IPS DF 6.9 (cell line): Measurements from ENCODE around the gene SLC25A46.
A peak's percentile ranks its signal among the peaks of the same experiment; 100 is the strongest.
"Not testable (repeated sequence)": the region's sequence is repeated elsewhere in the genome, so short reads cannot be mapped to it uniquely, and the experiment has no call there.

ENCODE experiments used
- DNase-seq: peaks from one replicate; pipeline ENCODE4 v3.0.0-alpha.2; 2013; ENCODE audit warnings: low read depth, low spot score
- H3K27ac ChIP-seq: one replicate; pipeline ENCODE4 v1.5.1; 2013; ENCODE audit warnings: low read length, control low read depth
- H3K27me3 ChIP-seq: 2 replicates; pipeline ENCODE4 v1.6.1; 2013; ENCODE audit warnings: mild to moderate bottlenecking, low read length; ENCODE audit not compliant: control insufficient read depth, insufficient read depth
- H3K36me3 ChIP-seq: 2 replicates; pipeline ENCODE4 v1.6.1; 2013; ENCODE audit warnings: low read length; ENCODE audit not compliant: control insufficient read depth, insufficient read depth
- H3K4me1 ChIP-seq: 2 replicates; pipeline ENCODE4 v1.6.1; 2013; ENCODE audit warnings: low read length; ENCODE audit not compliant: control insufficient read depth, insufficient read depth
- H3K4me3 ChIP-seq: 2 replicates; pipeline ENCODE4 v1.5.1; 2013; ENCODE audit warnings: mild to moderate bottlenecking, low read length
- H3K9me3 ChIP-seq: 2 replicates; pipeline ENCODE4 v1.6.1; 2013; ENCODE audit warnings: low read length, inconsistent platforms; ENCODE audit not compliant: control insufficient read depth, insufficient read depth
- WGBS: extraction: QIAGEN DNeasy Blood & Tissue Kit; methylation state at CpG from one replicate; pipeline ENCODE4 v1.1.7; 2013; ENCODE audit warnings: mixed read lengths, missing lambda C conversion rate; ENCODE audit not compliant: insufficient read length, insufficient coverage; 5-methylcytosine and 5-hydroxymethylcytosine counted together

The SLC25A46 gene

DNA sequence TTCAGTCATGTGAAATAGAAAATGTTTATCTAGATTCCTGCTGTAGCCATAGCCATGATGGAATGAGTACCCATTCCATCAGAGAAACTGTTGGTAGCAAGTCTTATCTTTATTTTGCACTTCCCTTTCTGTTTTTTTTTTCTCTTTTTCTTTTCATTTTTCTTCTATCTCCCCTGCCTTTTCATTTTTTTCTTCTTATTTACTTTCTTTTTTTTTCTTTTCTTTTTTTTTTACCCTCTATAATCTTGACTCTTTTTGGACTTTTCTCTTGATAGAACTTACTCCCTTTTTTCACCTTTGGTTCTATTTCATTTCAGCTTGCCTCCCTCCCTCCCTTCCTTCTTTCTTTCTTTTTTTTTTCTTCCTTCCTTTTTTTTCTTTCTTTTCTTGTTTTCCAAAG is 15.4 kb downstream of the SLC25A46 start:
- Histone ChIP-seq H3K27me3 (no peaks in the 10 kb centered on the region), H3K27ac (no peak overlapping the region), H3K4me1 (no peaks in the 10 kb centered on the region), H3K9me3 (no peaks in the 10 kb centered on the region), H3K36me3 (no peaks in the 10 kb centered on the region), H3K4me3 (no peak overlapping the region)
- DNase-seq = no peak

- Histone ChIP-seq H3K4me3 (no peak overlapping the region), H3K27ac (no peak overlapping the region), H3K36me3 (peaks cover 4% of the 10 kb centered on the region; the same call in 1 of the 2 replicates), H3K9me3 (no peaks in the 10 kb centered on the region), H3K4me1 (no peaks in the 10 kb centered on the region), H3K27me3 (no peaks in the 10 kb centered on the region)
- WGBS = no CpG with 5 or more reads among the region's 4 CpGs
- peak; percentile 11 for DNase-seq
Observed at GRCh38 chr5:110757118-110757729, 18.4 kb downstream of the SLC25A46 start.

- Histone ChIP-seq H3K27ac (no peak overlapping the region), H3K4me1 (no peaks in the 10 kb centered on the region), H3K36me3 (peaks cover 4% of the 10 kb centered on the region; the same call in 1 of the 2 replicates), H3K9me3 (no peaks in the 10 kb centered on the region), H3K27me3 (no peaks in the 10 kb centered on the region), H3K4me3 (no peak overlapping the region)
- no peak for DNase-seq
- no CpG with 5 or more reads among the region's 1 CpG for WGBS
Observed at GRCh38 chr5:110760158-110760557, 21.4 kb downstream of the SLC25A46 start.

GRCh38 chr5:110768138-110768860 is 29.5 kb downstream of the SLC25A46 start:
- WGBS = 100% methylated on average over 1 of the region's 4 CpGs
- Histone ChIP-seq H3K27me3 (no peaks in the 10 kb centered on the region), H3K36me3 (no peaks in the 10 kb centered on the region), H3K27ac (no peak overlapping the region), H3K4me1 (no peaks in the 10 kb centered on the region), H3K4me3 (no peak overlapping the region), H3K9me3 (no peaks in the 10 kb centered on the region)
- no peak for DNase-seq

GRCh38 chr5:110769000-110769681 is 30.3 kb downstream of the SLC25A46 start:
- WGBS = no CpG with 5 or more reads among the region's 5 CpGs
- DNase-seq = no peak
- Histone ChIP-seq H3K27ac (no peak overlapping the region), H3K36me3 (no peaks in the 10 kb centered on the region), H3K4me1 (no peaks in the 10 kb centered on the region), H3K27me3 (no peaks in the 10 kb centered on the region), H3K9me3 (no peaks in the 10 kb centered on the region), H3K4me3 (no peak overlapping the region)

GRCh38 chr5:110770286-110770685 is 31.5 kb downstream of the SLC25A46 start:
- no peak overlapping the region for H3K4me3 ChIP-seq
- H3K9me3 ChIP-seq = no peaks in the 10 kb centered on the region
- H3K4me1 ChIP-seq = no peaks in the 10 kb centered on the region
- no peak overlapping the region for H3K27ac ChIP-seq
- no peak for DNase-seq
- H3K36me3 ChIP-seq = no peaks in the 10 kb centered on the region
- H3K27me3 ChIP-seq = no peaks in the 10 kb centered on the region

GRCh38 chr5:110784901-110785300 is 46.1 kb downstream of the SLC25A46 start:
- no peak overlapping the region for H3K4me3 ChIP-seq

DNA sequence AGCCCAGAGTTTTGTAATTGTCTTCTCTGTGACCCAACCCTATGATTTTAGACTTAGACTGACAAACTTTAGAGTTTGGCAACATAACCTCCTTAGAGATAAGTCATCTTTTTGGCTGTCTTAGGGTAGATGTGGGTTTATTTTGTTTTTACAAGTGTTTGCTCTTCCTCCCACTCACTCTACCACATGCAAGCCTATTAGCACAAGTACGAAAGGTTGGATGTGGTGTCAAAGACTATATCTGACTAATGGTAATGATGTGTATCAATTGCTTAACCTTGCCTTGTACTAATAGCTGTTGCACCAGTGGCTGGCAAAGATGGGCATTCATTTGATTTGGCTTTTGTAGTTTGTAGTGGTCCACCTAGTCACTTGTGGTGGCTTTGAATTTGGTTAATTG is 46.5 kb downstream of the SLC25A46 start:
- Histone ChIP-seq H3K9me3 (no peaks in the 10 kb centered on the region), H3K4me3 (no peak overlapping the region), H3K36me3 (no peaks in the 10 kb centered on the region), H3K4me1 (no peaks in the 10 kb centered on the region), H3K27me3 (no peaks in the 10 kb centered on the region), H3K27ac (no peak overlapping the region)
- WGBS = no CpG with 5 or more reads among the region's 1 CpG
- no peak for DNase-seq

More at GRCh38 chr5:110784901-110785300, 46.1 kb downstream of the SLC25A46 start:
- H3K9me3 ChIP-seq = no peaks in the 10 kb centered on the region
- no peaks in the 10 kb centered on the region for H3K4me1 ChIP-seq
- H3K27ac ChIP-seq = no peak overlapping the region
- no peak for DNase-seq
- H3K36me3 ChIP-seq = no peaks in the 10 kb centered on the region
- no peaks in the 10 kb centered on the region for H3K27me3 ChIP-seq

DNA sequence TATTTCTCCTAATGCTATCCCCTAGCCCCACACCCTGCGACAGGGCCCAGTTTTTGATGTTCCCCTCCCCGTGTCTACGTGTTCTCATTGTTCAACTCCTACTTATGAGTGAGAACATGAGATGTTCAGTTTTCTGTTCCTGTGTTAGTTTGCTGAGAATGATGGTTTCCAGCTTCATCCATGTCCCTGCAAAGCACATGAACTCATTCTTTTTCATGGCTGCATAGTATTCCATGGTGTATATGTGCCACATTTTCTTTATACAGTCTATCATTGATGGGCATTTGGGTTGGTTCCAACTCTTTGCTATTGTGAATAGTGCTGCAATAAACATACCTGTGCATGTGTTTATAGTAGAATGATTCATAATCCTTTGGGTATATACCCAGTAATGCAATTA is 49.2 kb downstream of the SLC25A46 start:
- H3K27ac ChIP-seq, H3K4me3 ChIP-seq, H3K9me3 ChIP-seq, H3K36me3 ChIP-seq, DNase-seq, H3K27me3 ChIP-seq, H3K4me1 ChIP-seq: not testable (repeated sequence)
- no CpG with 5 or more reads among the region's 3 CpGs for WGBS

DNA sequence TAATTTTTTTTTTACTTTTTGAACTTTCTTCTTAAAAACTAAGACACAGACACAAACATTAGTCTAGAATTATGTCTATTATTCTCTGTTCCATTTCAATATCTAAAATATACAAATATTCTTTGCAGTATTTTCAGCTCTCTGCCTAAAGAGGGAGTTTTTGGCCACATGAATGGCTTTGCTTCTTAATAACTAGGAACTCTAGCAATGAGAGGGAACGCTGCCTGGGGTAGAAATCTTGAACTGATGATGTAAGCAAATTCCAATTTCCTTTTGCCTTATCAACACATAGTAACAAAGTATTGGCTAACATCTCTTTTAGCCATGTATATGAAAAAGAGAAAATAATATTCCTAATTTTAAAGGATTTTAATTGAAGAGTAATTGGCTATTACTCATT is 51.9 kb downstream of the SLC25A46 start:
- Histone ChIP-seq H3K27ac (no peak overlapping the region), H3K4me1 (no peaks in the 10 kb centered on the region), H3K27me3 (no peaks in the 10 kb centered on the region), H3K36me3 (no peaks in the 10 kb centered on the region), H3K9me3 (no peaks in the 10 kb centered on the region), H3K4me3 (no peak overlapping the region)
- no CpG with 5 or more reads among the region's 1 CpG for WGBS
- no peak for DNase-seq
